Adrenal gland (tissue), 5 donors: Measurements from ENCODE around the gene LCN15.

Experiments
- CTCF ChIP-seq, 6 experiments: fragments of 450-650 bp in 4 of 6; fragments of 200-600 bp in 2 of 6; sonication (generic) in 1 of 6; IDR thresholded peaks; 1 replicate in 5 of 6; 2 replicates in 1 of 6; pipeline versions ENCODE4 v1.5.1 to v1.8.0; 2016 to 2021; ENCODE audit warnings: antibody characterized with exemption in 6 of 6, mild to moderate bottlenecking in 2 of 6, moderate library complexity in 1 of 6
- POLR2A ChIP-seq, 2 donors: fragments of 450-650 bp; IDR thresholded peaks; one replicate each; pipeline ENCODE4 v1.6.1; 2017; ENCODE audit warnings: antibody characterized with exemption in 2 of 2, mild to moderate bottlenecking in 2 of 2, moderate library complexity in 1 of 2
- donor health status: DM: no; HTN: no; CAD: no.

DNA sequence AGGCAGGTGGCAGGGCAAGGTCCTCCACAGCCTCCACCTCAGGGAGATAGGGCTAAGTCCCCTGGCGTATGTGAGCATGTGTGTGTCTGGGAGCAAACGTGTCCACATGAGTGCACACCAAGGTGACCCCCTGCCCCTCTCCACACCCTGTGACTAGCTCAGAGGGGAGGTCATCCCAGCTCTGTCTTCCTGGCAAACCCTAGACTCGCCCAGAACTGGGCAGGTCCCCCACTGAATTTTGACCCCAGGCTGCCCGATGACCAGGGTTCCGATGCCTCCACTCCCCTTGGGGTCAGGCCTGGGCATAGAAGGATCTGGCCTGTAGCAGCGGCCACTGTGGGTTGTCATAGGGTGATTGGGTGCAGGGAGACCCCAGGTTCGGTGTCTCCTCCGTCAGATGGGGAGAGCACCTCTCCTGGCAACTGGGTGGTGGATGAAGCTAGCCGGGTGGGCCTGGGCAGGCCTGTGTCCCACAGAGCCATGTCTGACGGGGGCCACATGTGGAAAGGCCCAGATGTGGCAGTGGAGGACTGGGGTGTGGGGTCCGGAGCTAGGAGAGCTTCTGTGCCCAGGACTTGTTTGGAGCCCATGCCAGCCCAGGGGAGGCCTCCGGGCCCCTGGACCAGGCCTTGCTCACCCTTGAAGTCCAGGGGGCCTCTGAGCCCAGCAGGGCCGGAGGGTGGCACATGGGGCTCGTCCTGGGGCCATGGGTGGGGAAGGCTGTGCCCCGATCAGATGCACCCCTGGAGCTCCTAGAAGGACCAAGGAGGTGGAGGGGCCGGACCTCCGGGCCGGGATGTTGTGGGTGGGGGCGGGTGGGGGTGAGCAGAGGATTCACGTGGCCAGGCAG, 45.7 kb downstream of the LCN15 start:
- TF ChIP-seq CTCF (IDR thresholded peaks at IDR 0.05) = no peak
- no peak for TF ChIP-seq POLR2A (IDR thresholded peaks at IDR 0.05)
